ENCODE data around the gene YARS1.
"Not testable (repeated sequence)": the region's sequence is repeated elsewhere in the genome, so short reads cannot be mapped to it uniquely, and the experiment has no call there.

YARS1 gene

DNA sequence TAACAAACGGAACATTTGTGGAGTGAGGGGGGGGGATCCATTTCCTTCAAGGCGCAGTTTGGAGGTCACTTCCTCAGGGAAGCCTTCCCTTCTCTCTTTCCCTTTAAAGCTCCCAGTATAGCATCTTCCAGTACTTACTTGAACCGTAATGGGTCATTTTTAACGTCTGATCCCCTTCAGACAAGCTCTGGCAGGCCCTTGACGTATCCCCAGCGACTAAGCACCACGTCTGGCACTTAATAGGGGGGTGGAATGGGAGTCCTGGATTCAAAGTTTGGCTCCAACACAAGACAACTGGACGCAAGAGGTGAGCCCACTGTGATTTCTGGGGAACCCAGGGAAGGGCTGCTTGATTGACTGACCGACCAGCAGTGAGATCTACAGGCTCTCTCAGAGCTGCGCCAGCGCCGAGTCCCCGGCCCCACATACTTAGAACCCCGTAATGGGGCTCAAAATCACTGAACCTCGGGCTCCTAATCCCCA is 441 bp downstream of the YARS1 start:
- DNase-seq, result no peak

GRCh38 chr1:32813941-32814739 is 3.0 kb downstream of the YARS1 start:
- no peak for DNase-seq

DNA sequence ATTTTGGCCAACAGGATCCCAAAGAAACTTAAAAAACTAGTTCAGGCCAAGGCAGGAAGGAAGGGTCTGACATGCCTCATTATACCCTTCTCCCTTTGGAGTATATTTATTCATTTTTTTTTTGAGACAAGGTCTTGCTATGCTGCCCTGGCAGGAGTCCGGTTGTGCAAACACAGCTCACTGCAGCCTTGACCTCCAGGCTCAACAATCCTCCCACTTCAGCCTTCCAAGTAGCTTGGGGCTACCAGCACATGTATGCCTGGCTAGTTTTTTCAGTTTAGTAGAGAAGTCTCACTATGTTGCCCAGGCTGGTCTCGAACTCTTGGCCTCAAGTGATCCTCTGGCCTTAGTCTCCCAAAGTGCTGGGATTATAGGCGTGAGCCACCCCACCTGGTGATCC is 5.2 kb downstream of the YARS1 start:
- no peak for DNase-seq

GRCh38 chr1:32811265-32811664 is 5.9 kb downstream of the YARS1 start:
- DNase-seq, result no peak

DNA sequence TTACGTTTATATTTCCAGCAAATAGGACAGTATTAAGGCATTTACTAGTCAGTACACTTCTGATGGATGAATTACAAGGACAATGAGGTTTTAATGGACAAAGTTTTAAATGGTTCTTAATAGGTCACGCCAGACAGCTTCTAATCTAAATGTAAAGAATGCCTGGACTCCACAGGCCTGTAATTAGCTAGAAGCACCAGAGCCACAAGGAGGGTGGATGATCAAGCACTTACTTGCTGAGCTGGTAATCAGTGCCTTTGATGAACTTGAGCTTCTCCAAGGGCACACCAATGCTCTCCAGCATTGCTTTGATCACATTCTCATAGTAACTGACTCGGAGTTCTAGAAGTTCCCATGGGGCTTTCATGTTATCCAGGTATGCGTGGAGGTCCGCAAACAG is 6.8 kb downstream of the YARS1 start:
- no peak for DNase-seq

- no peak for DNase-seq
These were observed 8.6 kb downstream of the YARS1 start for GRCh38 chr1:32808580-32808979.

GRCh38 chr1:32806910-32807523 is 10.1 kb downstream of the YARS1 start:
- no peak for DNase-seq

GRCh38 chr1:32806290-32806689 is 10.9 kb downstream of the YARS1 start:
- no peak for DNase-seq

GRCh38 chr1:32804460-32804859 is 12.7 kb downstream of the YARS1 start:
- not testable (repeated sequence) for DNase-seq

DNA sequence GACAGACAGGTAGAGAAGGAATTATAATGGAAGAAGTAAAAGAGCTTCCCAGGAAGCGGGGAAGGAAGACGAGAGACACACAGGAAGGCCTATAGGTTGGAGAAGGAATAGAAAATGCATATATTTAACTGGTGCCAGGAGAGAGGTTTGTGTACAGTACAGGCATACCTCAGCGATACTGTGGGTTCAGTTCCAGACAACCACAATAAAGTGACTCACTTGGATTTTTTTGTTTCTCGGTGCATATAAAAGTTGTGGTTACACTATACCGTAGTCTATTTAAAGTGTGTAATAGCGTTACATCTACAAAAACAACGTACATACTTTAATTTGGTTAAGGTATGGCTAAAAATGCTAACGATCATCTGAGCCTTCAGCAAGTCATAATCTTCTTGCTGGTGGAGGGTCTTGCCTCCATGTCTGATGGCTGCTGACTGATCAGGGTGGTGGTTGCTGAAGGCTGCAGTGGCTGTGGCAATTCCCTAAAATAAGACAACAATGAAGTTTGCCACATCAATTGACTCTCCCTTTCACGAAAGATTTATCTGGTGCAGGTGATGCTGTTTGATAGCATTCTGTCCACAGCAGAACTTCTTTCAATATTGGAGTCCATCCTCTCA is 16.0 kb downstream of the YARS1 start:
- DNase-seq, result peak; percentile 39

- DNase-seq, result no peak
These were observed 18.3 kb downstream of the YARS1 start for GRCh38 chr1:32798679-32799416.

- DNase-seq, result no peak
These were observed 19.0 kb downstream of the YARS1 start for GRCh38 chr1:32798191-32798590.

DNA sequence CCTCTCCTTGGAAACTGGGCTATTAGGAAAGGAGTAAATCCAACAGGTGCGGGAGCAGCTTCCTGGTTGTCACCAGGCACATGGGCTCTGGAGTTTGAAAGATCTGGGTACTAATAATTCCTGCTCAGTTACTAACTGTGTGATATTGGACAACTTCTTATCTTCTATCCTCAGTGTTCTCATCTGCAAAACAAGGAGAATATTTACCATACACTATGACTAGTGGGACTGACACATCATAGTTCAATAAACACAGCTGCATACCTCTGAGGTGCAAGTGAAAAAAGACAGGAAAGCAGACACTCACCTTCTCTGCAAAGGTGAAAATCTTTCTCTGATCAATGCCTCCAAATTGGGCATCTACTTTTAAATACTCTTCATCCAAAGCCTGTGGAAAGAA is 19.7 kb downstream of the YARS1 start:
- DNase-seq, result no peak

DNA sequence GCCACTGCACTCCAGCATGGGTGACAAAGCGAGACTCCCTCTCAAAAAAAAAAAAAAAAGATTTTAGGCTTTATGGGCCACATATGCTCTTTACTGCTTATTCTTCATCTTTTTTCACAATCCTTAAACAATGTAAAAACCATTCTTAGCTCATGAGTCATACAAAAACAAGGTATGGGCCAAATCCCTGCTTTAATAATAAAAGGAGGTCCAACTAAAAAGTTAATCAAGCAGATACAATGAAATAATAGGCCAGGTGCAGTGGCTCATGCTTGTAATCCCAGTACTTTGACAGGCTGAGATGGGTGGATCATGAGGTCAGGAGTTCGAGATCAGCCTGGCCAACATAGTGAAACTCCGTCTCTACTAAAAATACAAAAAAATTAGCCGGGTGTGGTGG is 21.4 kb downstream of the YARS1 start:
- not testable (repeated sequence) for DNase-seq

GRCh38 chr1:32791881-32792280 is 25.3 kb downstream of the YARS1 start:
- no peak for DNase-seq

DNA sequence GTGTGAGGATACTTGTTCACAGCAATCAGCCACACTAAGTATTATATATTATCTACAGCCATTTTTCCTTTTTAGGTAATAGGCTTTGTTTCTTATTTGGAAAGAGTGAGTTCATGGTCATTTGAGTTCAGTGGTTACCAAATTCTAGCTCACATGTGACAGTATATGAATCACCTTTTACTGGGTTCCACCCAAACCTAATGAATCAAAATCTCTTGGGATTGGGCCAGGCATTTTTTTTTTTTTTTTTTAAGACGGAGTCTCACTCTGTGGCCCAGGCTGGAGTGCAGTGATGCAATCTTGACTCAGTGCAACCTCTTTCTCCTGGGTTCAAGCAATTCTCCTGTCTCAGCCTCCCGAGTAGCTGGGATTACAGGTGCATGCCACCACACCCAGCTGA is 27.8 kb downstream of the YARS1 start:
- not testable (repeated sequence) for DNase-seq

DNA sequence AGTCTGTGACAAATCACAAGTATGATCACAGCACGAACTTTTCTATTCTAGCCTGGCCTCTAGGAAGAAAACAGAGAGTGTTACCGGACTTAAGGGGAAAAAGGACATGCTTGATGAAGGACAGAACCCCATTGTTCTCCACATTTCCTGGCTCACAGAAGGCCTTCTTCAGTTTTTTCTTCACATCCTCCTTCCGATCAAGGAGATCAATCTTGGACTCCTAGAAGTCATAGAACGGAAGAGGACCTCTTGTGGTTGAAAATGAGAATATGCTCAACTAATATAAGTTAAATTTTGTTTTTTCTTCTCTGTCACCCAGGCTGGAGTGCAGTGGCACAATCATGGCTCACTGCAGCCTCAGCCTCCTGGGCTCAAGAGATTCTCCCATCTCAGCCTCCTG is 30.3 kb downstream of the YARS1 start:
- DNase-seq, result no peak

GRCh38 chr1:32784817-32785216 is 32.3 kb downstream of the YARS1 start:
- no peak for DNase-seq

DNA sequence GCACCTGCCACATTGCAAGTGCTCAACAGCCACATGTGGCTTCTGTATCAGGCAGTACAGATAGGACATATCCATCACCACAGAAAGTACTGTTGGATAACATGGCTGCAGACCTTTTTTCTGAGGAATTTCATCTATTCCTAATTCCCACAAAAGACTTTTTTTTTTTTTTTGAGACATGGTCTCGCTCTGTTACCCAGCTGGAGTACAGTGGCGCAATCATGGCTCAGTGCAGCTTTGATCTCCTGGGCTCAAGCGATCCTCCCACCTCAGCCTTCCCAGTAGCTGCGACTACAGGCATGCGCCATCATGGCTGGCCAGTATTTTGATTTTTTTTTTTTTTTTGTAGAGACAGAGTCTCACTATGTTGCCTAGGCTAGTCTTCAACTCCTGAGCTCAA is 33.3 kb downstream of the YARS1 start:
- no peak for DNase-seq

DNA sequence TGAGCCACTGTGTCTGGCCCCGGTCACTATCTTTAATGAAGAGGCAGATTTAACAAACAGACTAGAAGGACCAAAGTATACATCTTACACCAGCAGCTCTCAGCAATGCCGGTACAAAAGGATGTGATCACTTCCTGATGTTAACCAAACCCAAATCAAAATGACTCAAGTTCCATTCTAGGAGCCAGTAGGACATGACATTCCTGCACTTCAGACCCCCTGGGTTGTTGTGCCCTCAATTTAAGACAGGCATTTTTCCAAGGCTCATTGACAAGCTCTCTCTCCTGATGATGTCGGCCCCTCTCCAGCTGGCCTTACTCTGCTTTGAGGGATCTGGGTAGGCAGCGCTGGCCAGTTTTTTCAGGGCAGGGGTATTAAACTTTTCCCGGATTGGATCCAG is 35.1 kb downstream of the YARS1 start:
- no peak for DNase-seq

DNA sequence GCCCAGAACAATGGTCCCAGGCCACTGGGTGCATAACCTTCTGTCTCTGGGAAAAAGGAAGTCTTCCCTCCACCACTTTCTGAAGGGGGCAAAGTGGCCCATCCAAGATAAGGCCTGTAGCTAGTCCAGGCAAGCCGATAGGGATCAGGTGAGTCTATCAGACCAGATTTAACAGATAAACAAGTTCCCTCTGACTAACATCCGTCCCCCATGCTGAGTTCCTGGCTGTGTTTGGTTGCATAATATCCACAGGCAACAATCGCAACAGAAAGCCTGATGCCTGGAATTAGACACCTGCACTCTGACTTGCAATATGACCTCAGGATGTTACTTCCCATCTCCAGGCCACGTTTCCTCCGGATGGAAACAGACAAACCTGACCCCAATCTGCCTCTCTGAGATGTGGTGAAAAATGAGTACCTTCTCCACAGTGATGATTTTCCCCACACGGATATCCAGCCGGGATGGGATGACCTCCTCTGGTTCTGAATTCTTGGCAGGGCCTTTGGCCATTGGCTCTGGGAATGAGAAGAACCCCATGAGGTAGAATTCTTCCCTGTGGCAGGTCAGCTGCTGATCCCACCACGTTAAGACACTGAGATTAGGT is 36.4 kb downstream of the YARS1 start:
- no peak for DNase-seq

GRCh38 chr1:32780005-32780404 is 37.2 kb downstream of the YARS1 start:
- no peak for DNase-seq

- no peak for DNase-seq
These were observed 37.9 kb downstream of the YARS1 start for GRCh38 chr1:32779242-32779641.
